Mucosa of descending colon (tissue), 3 donors: ENCODE data around the gene PROX2. TPM values are rescaled to one million over a fixed set of nuclear protein-coding genes. Genes with fewer than 3 reads are reported as not detected.

Source experiments
- ATAC-seq: fragments of 200-7000 bp; cut with Tn5 transposase; one replicate; pipeline ENCODE4 v1.9.1; 2020; ENCODE audit warnings: mild to moderate bottlenecking, moderate library complexity
- DNase-seq, 3 donors: peaks; one replicate each; pipeline ENCODE4 v3.0.0-alpha.2; 2020
- H3K36me3 ChIP-seq: fragments of 200-600 bp; one replicate; pipeline ENCODE4 v1.8.0; 2021; ENCODE audit warnings: low read depth, mild to moderate bottlenecking
- H3K4me1 ChIP-seq: fragments of 200-600 bp; one replicate; pipeline ENCODE4 v1.8.0; 2021; ENCODE audit warnings: low read depth, mild to moderate bottlenecking
- H3K4me3 ChIP-seq: fragments of 200-600 bp; one replicate; pipeline ENCODE4 v1.8.0; 2021; ENCODE audit warnings: mild to moderate bottlenecking
- H3K9me3 ChIP-seq: fragments of 200-600 bp; one replicate; pipeline ENCODE4 v1.8.0; 2021; ENCODE audit warnings: mild to moderate bottlenecking
- intact Hi-C, 2 donors: fragments of 100-400 bp; cut with DNase I in 1 of 2; cut with micrococcal nuclease in 1 of 2; formaldehyde crosslinking; loops; one replicate each; pipeline versions ENCODE4 v1.11.0 to v1.11.1; 2022; cut with DNase I, micrococcal nuclease
- long read RNA-seq, 2 donors: library from polyadenylated mRNA; unstranded; transcript quantifications; one replicate each; pipeline ENCODE4 v2.0.0, GENCODE V29; 2019 to 2021
- total RNA-seq, 3 donors: library from RNA; stranded (reverse); fragmentation: NEBNext Ultra II Directional in 2 of 3; extraction: Animal tissue kit (Norgen Biotek cat#: 25700) in 2 of 3; gene quantifications; one replicate each; pipeline versions ENCODE4 v1.2.1 to v1.2.4, GENCODE V29; 2021 to 2023
- TF ChIP-seq, protein P1 (sequence below): fragments of 200-600 bp; IDR thresholded peaks from one replicate; pipeline ENCODE4 v1.8.0; 2022; ENCODE audit warnings: antibody characterized with exemption, mild to moderate bottlenecking
- donor health status: DM: no; HTN: no; CAD: no; lungs with moderate emphysema.
- donor health status: DM: no; HTN: no; CAD: no.
- donor health status: DM: no; HTN: yes; CAD: no.

The PROX2 gene, protein sequence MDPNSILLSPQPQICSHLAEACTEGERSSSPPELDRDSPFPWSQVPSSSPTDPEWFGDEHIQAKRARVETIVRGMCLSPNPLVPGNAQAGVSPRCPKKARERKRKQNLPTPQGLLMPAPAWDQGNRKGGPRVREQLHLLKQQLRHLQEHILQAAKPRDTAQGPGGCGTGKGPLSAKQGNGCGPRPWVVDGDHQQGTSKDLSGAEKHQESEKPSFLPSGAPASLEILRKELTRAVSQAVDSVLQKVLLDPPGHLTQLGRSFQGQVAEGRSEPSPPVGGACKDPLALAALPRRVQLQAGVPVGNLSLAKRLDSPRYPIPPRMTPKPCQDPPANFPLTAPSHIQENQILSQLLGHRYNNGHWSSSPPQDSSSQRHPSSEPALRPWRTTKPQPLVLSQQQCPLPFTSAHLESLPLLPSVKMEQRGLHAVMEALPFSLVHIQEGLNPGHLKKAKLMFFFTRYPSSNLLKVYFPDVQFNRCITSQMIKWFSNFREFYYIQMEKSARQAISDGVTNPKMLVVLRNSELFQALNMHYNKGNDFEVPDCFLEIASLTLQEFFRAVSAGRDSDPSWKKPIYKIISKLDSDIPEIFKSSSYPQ
- total RNA-seq = under 1 TPM in 2 of 3 donors, not detected in 1; 0.07 to 0.09 TPM
- long read RNA-seq, donor 1, partial matches to known transcripts = 0 of 1 reads
- long read RNA-seq, donor 1, other reads (novel, unspliced or antisense) = 1 of 1 reads
- long read RNA-seq, donor 2 = 0 reads

DNA sequence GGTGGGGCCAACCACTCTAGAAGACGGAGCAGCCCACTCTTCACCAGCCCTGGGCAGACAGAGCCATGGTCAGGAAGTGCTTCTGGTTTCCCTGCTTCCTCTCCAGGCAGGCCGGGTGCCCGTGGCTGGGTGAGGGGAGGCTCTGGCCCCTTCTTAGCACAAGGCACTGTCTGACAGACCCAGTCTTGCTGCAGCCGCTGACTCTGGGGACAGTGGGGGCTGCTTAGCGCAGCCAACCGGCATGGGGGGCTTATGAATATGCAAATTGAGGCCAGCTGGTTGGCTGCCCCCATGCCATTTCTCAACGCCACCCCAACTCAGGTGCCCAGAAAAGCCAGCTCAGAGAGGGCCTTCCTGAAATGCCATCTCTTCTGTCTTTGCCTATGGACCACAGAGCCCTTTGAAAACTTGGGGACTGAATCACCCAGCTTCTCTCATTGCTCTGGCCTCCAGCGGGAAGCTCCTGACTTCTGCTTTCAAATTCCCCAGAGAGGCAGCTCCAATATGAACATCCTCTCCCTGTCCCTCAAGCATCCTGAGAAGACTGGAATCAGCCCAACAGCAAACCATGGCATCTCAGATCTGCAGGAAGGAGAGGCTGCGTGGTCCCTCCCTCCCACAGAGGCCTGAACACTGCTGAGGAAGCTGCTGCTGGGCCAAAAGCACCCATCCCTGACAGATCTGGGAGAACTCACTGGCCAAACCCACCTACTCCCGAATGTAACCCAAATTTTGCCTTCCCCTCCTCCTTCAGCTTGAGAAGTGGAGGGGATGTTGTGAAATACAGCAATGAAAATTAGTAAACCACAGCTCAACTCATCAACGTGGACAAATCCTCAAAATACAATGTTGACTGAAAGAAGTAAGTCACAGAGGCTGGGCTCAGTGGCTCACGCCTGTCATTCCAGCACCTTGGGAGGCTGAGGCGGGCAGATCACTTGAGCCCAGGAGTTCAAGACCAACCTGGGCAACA lies at the start of gene PROX2:
PROX2 (minus strand) TSS at position 205 of the 973 bp plus-strand sequence. CDS start 12,311 bp downstream, outside the sequence.
- TF ChIP-seq, protein P1, sequence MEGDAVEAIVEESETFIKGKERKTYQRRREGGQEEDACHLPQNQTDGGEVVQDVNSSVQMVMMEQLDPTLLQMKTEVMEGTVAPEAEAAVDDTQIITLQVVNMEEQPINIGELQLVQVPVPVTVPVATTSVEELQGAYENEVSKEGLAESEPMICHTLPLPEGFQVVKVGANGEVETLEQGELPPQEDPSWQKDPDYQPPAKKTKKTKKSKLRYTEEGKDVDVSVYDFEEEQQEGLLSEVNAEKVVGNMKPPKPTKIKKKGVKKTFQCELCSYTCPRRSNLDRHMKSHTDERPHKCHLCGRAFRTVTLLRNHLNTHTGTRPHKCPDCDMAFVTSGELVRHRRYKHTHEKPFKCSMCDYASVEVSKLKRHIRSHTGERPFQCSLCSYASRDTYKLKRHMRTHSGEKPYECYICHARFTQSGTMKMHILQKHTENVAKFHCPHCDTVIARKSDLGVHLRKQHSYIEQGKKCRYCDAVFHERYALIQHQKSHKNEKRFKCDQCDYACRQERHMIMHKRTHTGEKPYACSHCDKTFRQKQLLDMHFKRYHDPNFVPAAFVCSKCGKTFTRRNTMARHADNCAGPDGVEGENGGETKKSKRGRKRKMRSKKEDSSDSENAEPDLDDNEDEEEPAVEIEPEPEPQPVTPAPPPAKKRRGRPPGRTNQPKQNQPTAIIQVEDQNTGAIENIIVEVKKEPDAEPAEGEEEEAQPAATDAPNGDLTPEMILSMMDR = no peak
- Histone ChIP-seq H3K4me1 (peaks cover 5% of the 10 kb centered on the region), H3K36me3 (no peaks in the 10 kb centered on the region), H3K9me3 (no peaks in the 10 kb centered on the region), H3K4me3 (no peak within 1 kb of the TSS)
- intact Hi-C loops = no loop called here
- ATAC-seq = peak; percentile 31
- no peak for DNase-seq

DNA sequence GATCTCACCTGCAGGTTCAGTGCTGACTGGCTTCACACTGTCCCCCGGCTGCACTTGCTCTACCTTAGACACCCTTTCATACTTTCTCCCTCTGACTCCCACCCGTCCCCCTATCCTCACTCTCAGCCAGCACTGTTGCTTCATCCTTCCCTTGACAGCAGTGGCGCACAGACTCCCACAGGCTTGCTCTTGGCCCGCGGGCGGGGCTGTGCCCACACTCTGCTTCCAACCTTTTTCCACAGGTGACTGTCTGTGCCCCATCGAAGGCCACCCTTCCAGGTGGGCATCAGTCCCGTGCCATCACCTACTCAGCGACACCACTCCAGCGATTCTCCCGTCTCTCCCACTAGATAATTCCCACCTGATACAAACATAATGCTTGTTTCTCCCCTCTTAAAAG lies 48.1 kb upstream of the PROX2 start:
- no peaks in the 10 kb centered on the region for H3K9me3 ChIP-seq
- ATAC-seq = no peak
- H3K4me3 ChIP-seq = no peak overlapping the region
- no peak for DNase-seq
- TF ChIP-seq, protein P1 = no peak
- intact Hi-C loops = no loop called here
- peaks cover 5% of the 10 kb centered on the region for H3K4me1 ChIP-seq
- H3K36me3 ChIP-seq = no peaks in the 10 kb centered on the region

DNA sequence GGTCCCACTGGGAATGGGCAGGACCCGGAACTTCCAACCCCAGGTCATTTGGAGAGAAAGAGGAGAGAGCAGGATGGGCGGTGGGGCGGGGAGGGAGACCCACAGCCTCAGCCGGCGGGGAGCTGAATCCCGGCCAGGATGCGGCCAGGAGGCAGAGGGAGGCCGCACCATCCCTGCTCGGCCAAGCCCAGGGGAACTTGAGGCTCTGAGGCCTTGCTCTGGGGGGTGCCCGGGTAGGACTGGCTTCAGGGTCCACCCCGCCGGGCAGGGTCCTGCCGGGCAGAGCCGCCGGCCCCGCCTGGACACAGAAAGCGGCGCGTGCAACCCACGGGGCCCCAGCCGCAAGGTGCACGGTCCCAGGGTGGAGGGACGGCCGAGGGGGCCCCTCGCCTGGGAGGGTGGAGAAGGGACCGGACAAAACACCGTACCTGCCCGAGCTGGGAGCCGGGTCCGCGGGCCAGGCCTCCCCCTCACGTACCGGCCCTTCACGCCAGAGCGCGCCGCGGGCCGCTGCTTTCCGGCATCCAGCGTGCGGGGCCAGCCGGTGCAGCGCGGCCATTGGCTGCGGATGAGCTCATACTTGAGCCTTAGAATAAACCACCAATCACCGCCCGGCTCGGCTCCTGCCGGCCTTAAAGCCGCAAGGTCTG lies 46.9 kb upstream of the PROX2 start, which contains the start of gene RPS6KL1:
RPS6KL1 (minus strand) TSS at position 509 of the 650 bp plus-strand sequence. CDS start 1,719 bp downstream, outside the sequence.
- H3K9me3 ChIP-seq = no peaks in the 10 kb centered on the region
- DNase-seq = peak; percentile 86 to 90 (median 86)
- no peaks in the 10 kb centered on the region for H3K36me3 ChIP-seq
- H3K4me1 ChIP-seq = peaks cover 5% of the 10 kb centered on the region
- TF ChIP-seq, protein P1 = no peak
- peak within 1 kb of the TSS; percentile 51 for H3K4me3 ChIP-seq
- intact Hi-C loops = no loop called here
- peak; percentile 99 for ATAC-seq

DNA sequence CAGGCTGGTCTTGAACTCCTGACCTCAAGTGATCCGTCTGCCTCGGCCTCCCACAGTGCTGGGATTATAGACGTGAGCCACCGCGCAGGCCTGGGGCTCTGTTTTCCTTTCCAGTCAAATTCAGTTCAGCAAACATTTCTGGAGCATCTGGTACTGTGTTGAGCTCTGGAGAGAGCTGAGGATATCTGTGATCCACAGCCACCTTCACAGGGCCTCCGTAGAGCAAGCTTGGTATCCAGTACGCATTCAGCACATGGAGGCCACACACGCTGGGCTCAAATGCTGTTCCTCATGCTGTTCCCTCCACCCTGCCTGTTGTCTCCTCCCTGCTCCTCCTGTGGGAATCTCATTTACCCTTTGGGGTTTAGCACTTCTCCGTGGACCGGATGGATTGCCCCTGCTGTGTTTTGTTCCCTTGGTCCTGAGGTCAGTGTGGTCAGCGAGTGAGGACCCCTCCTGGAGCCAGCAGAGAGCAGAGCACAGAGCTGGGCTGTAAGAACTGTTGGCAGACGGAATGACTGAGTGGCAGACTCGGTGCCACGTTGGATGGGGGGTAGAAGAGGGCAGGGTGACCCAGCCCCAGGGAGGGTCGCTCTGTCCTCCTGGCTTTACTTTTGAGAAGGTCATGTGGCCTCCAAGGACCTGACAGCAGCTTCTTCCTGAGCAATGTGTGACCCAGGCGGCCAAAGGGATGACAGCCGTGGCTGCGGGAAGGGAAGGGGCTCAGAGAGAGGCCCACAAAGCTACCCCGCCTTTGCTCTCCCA lies 46.2 kb upstream of the PROX2 start:
- intact Hi-C loops = no loop called here
- H3K9me3 ChIP-seq = no peaks in the 10 kb centered on the region
- no peak overlapping the region for H3K4me3 ChIP-seq
- no peak for ATAC-seq
- DNase-seq = no peak
- H3K36me3 ChIP-seq = no peaks in the 10 kb centered on the region
- peaks cover 5% of the 10 kb centered on the region for H3K4me1 ChIP-seq
- TF ChIP-seq, protein P1 = no peak
